ENCODE results near the gene CREB5.

DNA sequence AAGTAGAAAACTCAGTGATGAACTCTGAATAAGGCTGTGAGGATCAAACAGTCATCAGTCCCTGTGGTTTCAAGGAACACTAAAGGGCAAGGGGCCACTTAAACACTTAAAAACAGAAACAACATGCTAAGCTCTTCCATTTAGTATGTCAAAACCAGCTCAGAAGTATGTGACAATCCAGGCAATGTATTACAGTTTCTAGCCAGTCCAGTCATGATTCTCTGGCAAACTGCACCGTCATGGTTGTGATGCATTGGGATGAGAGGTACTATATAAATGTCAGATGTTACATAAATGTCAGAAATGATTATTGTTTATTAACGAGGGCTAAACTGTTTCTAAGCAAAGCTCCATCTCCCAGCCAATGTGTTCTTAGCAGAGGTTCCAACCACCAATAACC is 4.7 kb upstream of the CREB5 start:
- TF ChIP-seq CREB1 (IDR thresholded peaks at IDR 0.05) (no peak), SRF (IDR thresholded peaks at IDR 0.05; ENCODE audit: low read depth, low read length) (no peak), POU5F1 (IDR thresholded peaks at IDR 0.05; ENCODE audit: low read depth, low read length) (no peak), SIN3A (conservative IDR thresholded peaks at IDR 0.05 in 1 of 2, IDR thresholded peaks at IDR 0.05 in 1 of 2; ENCODE audit: low read depth in 1 of 2, low read length in 2 of 2) (no peak), RBBP5 (IDR thresholded peaks at IDR 0.05; ENCODE audit: borderline replicate concordance, low read depth, low read length) (no peak), MAFK (IDR thresholded peaks at IDR 0.05; ENCODE audit: low read depth, low read length) (no peak), GABPA (IDR thresholded peaks at IDR 0.05; ENCODE audit: borderline replicate concordance, insufficient read depth, low read length) (no peak), EZH2 (IDR thresholded peaks at IDR 0.05; ENCODE audit: low read depth, low read length, severe bottlenecking) (no peak), CHD1 (IDR thresholded peaks at IDR 0.05; ENCODE audit: low read depth, low read length) (no peak)
- TF ChIP-seq, protein P1, sequence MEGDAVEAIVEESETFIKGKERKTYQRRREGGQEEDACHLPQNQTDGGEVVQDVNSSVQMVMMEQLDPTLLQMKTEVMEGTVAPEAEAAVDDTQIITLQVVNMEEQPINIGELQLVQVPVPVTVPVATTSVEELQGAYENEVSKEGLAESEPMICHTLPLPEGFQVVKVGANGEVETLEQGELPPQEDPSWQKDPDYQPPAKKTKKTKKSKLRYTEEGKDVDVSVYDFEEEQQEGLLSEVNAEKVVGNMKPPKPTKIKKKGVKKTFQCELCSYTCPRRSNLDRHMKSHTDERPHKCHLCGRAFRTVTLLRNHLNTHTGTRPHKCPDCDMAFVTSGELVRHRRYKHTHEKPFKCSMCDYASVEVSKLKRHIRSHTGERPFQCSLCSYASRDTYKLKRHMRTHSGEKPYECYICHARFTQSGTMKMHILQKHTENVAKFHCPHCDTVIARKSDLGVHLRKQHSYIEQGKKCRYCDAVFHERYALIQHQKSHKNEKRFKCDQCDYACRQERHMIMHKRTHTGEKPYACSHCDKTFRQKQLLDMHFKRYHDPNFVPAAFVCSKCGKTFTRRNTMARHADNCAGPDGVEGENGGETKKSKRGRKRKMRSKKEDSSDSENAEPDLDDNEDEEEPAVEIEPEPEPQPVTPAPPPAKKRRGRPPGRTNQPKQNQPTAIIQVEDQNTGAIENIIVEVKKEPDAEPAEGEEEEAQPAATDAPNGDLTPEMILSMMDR (IDR thresholded peaks at IDR 0.05; ENCODE audit: control extremely low read depth in 1 of 3, insufficient read depth in 1 of 3, low read depth in 1 of 3, low read length in 3 of 3): no peak
- TF ChIP-seq, protein P2, sequence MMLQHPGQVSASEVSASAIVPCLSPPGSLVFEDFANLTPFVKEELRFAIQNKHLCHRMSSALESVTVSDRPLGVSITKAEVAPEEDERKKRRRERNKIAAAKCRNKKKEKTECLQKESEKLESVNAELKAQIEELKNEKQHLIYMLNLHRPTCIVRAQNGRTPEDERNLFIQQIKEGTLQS (IDR thresholded peaks at IDR 0.05; ENCODE audit: insufficient read depth, low read depth, low read length): no peak
- TF ChIP-seq, protein P3, sequence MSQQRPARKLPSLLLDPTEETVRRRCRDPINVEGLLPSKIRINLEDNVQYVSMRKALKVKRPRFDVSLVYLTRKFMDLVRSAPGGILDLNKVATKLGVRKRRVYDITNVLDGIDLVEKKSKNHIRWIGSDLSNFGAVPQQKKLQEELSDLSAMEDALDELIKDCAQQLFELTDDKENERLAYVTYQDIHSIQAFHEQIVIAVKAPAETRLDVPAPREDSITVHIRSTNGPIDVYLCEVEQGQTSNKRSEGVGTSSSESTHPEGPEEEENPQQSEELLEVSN (IDR thresholded peaks at IDR 0.05): no peak
